ENCODE data around the gene IL17RB.
A peak's percentile ranks its signal among the peaks of the same experiment; 100 is the strongest.

Gene IL17RB

GRCh38 chr3:53862241-53862640 is 15.9 kb downstream of the IL17RB start:
- no peak for DNase-seq (ENCODE audit: low spot score)

- DNase-seq (ENCODE audit: low spot score) = no peak
Observed at GRCh38 chr3:53863145-53863544, 16.8 kb downstream of the IL17RB start.

- DNase-seq (ENCODE audit: low spot score) = no peak
Observed at GRCh38 chr3:53865732-53866499, 19.5 kb downstream of the IL17RB start.

- peak; percentile 33 for DNase-seq (ENCODE audit: low spot score)
Observed at GRCh38 chr3:53880396-53881345, 34.3 kb downstream of the IL17RB start.

- peak; percentile 95 for DNase-seq (ENCODE audit: low spot score)
Observed at GRCh38 chr3:53881691-53882593, 35.6 kb downstream of the IL17RB start, which contains the start of gene ACTR8. TSS of gene ACTR8 (minus strand) at chr3:53882152. CDS start at chr3:53882101, 51 bp downstream.

GRCh38 chr3:53883008-53883407 is 36.6 kb downstream of the IL17RB start:
- DNase-seq (ENCODE audit: low spot score) = no peak

- DNase-seq (ENCODE audit: low spot score) = no peak
Observed at GRCh38 chr3:53884623-53885022, 38.3 kb downstream of the IL17RB start.

- DNase-seq (ENCODE audit: low spot score) = no peak
Observed at GRCh38 chr3:53885239-53885638, 38.9 kb downstream of the IL17RB start.

GRCh38 chr3:53887446-53887845 is 41.1 kb downstream of the IL17RB start:
- DNase-seq (ENCODE audit: low spot score) = no peak

- DNase-seq (ENCODE audit: low spot score) = no peak
Observed at GRCh38 chr3:53888232-53888631, 41.9 kb downstream of the IL17RB start.

- DNase-seq (ENCODE audit: low spot score) = peak; percentile 10
Observed at GRCh38 chr3:53890726-53891475, 44.5 kb downstream of the IL17RB start.

GRCh38 chr3:53891497-53892285 is 45.3 kb downstream of the IL17RB start, which contains the start of gene SELENOK:
TSS of gene SELENOK (minus strand) at chr3:53891859.
- DNase-seq (ENCODE audit: low spot score) = peak; percentile 96

GRCh38 chr3:53892286-53892637 is 45.9 kb downstream of the IL17RB start:
- peak; percentile 8 for DNase-seq (ENCODE audit: low spot score)

- no peak for DNase-seq (ENCODE audit: low spot score)
Observed at GRCh38 chr3:53899750-53900149, 53.4 kb downstream of the IL17RB start.

- DNase-seq (ENCODE audit: low spot score) = no peak
Observed at GRCh38 chr3:53900666-53901331, 54.4 kb downstream of the IL17RB start.

- no peak for DNase-seq (ENCODE audit: low spot score)
Observed at GRCh38 chr3:53902067-53902466, 55.7 kb downstream of the IL17RB start.

- DNase-seq (ENCODE audit: low spot score) = no peak
Observed at GRCh38 chr3:53902711-53903110, 56.3 kb downstream of the IL17RB start.

GRCh38 chr3:53913401-53913800 is 67.0 kb downstream of the IL17RB start:
- no peak for DNase-seq (ENCODE audit: low spot score)
